VCaP (cell line): Measurements from ENCODE around the gene SIGMAR1.

Experiments used
- H3K27ac ChIP-seq: fragments of 450-650 bp; 2 replicates; pipeline ENCODE4 v1.5.1; 2017
- TF ChIP-seq, protein P1 (sequence below): fragments of 450-650 bp; conservative IDR thresholded peaks from 2 replicates; pipeline ENCODE4 v1.5.1; 2017; ENCODE audit warnings: mild to moderate bottlenecking, moderate library complexity

SIGMAR1 gene

DNA sequence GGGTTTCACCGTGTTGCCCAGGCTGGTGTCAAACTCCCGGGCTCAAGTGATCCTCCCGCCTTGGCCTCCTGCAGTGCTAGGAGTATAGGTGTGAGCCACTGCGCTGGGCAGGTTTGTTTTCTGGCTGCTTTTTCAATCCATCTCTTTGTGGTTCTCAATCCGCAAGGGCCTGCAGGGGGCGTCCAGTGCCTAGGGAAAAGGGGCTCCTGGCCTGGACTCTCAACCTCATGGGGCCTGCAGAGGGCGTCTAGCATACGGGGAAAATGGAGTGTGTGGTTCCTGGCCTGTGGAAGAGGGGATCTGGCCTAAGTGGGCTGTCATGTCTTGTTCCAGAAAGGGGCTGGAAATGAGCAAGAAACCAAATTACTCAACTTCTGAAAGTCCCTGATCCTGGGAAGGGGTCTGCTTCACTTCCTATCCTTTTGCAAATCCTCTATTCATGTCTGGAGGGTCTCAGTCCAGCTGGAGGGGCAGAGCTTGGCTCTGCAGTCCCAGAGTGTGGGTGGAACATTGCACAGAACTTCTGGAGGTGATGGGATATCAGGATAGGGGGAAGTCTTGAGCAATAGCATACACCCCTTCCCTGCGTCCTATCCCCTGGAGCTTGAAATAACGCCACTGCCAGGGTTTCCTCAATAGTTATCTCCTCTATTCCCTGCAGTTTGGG lies 37.6 kb upstream of the SIGMAR1 start:
- H3K27ac ChIP-seq: peak overlapping the region; percentile 51

DNA sequence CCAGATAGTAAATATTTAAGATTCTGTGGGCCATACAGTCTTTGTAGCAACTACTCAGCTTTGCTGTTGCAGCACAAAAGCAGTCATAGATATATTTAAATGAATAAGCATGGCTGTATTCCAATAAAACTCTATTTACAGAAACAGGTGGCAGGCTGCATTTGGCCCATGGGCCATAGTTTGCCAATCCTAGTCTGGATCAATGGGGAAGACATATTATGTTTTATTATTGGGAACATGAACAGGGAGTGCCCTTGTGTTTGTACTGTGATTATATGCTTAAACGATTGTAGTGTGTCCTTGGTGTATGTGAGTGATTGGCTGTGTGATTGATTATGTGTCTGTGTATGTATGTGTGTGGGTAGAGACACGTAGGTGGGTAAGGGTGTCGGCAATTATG lies 36.9 kb upstream of the SIGMAR1 start:
- H3K27ac ChIP-seq: peak overlapping the region; percentile 51
- TF ChIP-seq, protein P1, sequence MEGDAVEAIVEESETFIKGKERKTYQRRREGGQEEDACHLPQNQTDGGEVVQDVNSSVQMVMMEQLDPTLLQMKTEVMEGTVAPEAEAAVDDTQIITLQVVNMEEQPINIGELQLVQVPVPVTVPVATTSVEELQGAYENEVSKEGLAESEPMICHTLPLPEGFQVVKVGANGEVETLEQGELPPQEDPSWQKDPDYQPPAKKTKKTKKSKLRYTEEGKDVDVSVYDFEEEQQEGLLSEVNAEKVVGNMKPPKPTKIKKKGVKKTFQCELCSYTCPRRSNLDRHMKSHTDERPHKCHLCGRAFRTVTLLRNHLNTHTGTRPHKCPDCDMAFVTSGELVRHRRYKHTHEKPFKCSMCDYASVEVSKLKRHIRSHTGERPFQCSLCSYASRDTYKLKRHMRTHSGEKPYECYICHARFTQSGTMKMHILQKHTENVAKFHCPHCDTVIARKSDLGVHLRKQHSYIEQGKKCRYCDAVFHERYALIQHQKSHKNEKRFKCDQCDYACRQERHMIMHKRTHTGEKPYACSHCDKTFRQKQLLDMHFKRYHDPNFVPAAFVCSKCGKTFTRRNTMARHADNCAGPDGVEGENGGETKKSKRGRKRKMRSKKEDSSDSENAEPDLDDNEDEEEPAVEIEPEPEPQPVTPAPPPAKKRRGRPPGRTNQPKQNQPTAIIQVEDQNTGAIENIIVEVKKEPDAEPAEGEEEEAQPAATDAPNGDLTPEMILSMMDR: no peak

More for the DNA sequence above, 37.6 kb upstream of the SIGMAR1 start:
- TF ChIP-seq, protein P1: peak; percentile 73

DNA sequence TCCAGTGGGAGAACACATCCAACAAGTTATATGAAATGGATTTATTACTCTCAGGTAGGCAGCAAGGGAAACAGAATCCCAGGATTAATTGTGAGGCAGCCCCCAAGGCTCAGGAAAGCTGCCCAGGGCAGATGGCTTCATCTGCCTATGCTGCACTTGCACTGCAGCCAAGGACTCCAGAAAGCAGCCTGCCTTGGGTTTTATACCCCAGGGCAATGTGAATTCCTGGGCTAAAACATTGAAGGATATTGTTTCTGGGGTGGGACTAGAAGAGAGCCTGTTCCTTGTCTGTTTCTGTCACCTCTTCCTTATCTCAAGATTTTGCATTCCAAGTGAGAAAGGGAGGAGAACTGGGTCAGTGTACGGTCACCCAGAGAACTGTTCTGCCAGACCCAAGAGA lies 33.7 kb upstream of the SIGMAR1 start:
- no peak overlapping the region for H3K27ac ChIP-seq
- TF ChIP-seq, protein P1: no peak

DNA sequence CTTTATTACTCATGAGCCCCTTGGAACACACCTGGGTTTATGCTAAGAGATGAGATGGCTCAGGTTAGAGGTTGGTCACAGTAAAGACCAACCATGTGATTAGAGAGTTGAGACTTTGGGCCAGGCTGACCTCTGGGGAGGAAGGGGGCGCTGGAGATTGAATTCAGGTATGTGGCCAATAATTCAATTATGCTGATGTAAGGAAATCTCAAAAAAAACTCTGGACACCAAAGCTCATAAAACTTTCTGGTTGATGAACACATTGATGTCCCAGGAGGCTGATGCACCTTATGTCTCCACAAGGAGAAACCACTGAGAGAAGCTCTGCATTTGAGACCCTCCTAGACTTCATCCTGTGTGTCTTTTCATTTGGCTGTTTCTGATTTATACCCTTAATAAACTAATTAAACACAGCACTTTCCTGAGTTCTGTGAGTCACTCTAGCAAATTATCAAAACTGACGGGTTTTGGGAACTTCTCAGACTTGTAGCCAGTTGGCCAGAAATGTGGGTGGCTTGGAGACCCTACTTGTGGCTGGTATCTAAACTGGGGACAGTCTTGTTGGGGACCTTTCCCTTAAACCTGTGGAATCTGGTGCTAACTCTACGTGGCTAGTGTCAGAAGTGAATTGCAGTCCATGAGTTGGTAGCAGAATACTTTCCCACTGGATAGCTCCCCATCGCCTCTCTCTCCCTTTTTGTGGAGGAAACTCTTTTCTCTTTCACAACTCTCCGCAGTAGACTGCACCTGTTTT lies 32.4 kb upstream of the SIGMAR1 start:
- TF ChIP-seq, protein P1: no peak

DNA sequence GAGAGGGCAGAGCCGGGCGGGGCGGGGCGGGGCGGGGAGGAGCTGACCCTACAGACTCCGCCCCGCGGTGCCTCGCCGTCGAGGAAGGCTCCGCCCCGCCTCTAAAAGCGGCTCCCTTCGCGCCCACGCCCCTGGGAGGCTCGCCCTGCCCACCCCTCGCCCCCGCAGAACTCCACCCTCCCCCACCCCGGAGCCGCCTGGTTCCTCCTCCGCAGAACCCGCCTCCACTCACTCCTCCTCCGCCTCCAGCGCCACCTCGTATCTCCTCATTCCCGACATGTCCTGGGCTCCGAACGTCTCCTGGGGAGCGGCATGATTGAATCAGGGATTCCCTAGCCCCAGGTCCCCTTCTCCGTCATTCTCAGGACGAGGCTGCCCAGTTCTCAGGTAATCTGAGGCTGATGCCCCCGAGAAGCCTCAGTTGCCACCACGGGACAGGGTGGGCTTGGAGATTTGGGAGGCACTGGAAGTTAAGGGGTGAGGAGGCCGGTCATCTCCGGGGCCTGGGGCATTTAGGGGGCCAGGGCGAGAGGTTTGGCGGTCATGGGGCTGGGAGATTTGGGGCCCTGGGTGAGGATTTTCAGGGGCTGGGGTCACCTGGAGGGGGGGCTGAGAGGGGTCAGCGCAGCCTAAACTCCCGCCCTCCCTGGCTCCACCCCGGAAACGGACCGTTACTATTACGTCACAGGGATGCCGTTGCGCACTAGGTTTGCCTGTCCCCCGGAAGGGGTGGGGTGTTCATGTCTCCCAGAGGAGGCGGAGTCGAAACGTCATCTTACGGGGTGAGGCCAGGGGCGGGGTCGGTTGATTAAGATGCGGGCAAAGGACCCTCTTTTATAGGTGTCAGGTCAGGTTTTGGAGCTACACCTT lies 28.0 kb upstream of the SIGMAR1 start:
- TF ChIP-seq, protein P1: no peak
- H3K27ac ChIP-seq: peak overlapping the region; percentile 73

More for the DNA sequence above, 32.4 kb upstream of the SIGMAR1 start:
- H3K27ac ChIP-seq: no peak overlapping the region

DNA sequence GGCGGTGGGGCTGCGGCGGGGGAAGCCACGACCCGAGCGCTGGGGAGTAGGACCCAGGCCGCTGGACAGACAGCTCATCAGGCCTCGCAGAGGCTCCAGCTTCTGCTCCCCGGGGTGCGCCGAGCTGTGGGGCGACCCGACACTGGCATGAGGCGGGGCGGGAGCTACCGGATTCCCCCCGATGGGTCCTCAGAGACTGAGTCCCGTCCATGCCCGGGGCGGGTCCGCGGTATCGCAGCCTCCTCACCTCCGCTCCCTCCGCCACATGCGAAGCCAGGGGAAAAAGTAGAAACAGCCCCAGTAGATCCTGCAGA lies 27.4 kb upstream of the SIGMAR1 start:
- peak overlapping the region; percentile 73 for H3K27ac ChIP-seq
- TF ChIP-seq, protein P1: no peak
